GM21515 (cell line): ENCODE measurements around the gene TWNK.
"Not testable (repeated sequence)": the region's sequence is repeated elsewhere in the genome, so short reads cannot be mapped to it uniquely, and the experiment has no call there.

ENCODE experiments used
- ATAC-seq: cut with Tn5 transposase; IDR thresholded peaks from one replicate; pipeline ENCODE4 v1.9.1; 2021; ENCODE audit not compliant: unreplicated experiment

TWNK gene

GRCh38 chr10:101029520-101030295, 42.4 kb downstream of the TWNK start:
- no peak for ATAC-seq

GRCh38 chr10:101030496-101031127, 43.3 kb downstream of the TWNK start:
- no peak for ATAC-seq

- peak; percentile 94 for ATAC-seq
These were observed 43.9 kb downstream of the TWNK start, which contains the start of the genes PDZD7 and SFXN3 for GRCh38 chr10:101031128-101031795. TSS of gene PDZD7 (minus strand) at chr10:101031129. CDS start at chr10:101030219, 910 bp downstream. TSS of gene SFXN3 (plus strand) at chr10:101031234. CDS start at chr10:101034695, 3,461 bp downstream.

- ATAC-seq, result peak; percentile 39
These were observed 44.7 kb downstream of the TWNK start for GRCh38 chr10:101031796-101032636.

GRCh38 chr10:101032637-101033224, 45.4 kb downstream of the TWNK start:
- ATAC-seq, result peak; percentile 3

DNA sequence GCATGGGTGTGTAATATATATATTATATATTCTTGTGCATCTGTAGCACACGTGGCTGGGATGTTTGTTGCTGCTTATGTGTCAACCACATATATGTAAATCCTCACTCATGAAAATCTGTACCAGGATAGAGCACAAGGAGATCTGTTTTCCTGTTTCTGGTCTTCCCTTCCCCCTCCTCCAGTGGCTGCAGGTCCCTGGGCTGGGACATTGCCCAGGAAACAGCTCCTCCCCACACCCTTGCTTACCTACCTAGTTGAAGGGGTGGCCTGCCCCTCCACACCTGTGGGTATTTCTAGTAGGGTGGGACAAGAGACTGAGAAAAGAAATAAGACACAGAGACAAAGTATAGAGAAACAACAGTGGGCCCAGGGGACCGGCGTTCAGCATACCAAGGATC, 45.9 kb downstream of the TWNK start:
- ATAC-seq, result no peak

GRCh38 chr10:101034404-101034803, 47.1 kb downstream of the TWNK start:
- not testable (repeated sequence) for ATAC-seq

DNA sequence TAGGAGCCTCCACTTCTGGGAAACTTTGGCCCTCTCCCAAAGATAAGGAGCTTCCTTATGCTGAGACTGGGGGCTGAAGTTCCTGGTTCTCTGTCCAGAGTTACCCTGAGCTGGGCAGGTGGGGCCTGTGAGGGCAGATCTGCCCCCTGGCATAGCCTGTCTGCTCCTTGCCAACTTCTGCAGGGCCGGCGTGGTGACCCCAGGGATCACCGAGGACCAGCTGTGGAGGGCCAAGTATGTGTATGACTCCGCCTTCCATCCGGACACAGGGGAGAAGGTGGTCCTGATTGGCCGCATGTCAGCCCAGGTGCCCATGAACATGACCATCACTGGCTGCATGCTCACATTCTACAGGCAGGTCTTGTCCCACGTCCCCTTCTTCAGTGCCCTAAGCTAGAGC, 48.0 kb downstream of the TWNK start:
- no peak for ATAC-seq

GRCh38 chr10:101035916-101036702, 48.8 kb downstream of the TWNK start:
- no peak for ATAC-seq

DNA sequence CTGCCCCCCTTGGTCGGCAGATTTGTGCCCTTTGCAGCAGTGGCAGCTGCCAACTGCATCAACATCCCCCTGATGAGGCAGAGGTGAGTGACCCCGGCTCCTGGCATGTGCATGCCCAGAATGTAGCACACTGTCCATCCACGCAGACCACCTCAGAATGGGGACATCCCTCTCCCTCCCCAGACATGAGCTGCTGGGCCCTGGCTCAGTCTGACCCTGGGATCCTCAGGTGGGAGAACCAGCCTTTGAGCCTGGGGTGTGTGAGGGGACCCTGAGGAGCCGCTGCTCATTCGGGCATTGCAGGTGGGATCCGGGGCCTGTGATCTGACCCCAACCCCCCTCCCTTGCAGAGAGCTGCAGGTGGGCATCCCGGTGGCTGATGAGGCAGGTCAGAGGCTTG, 49.4 kb downstream of the TWNK start:
- ATAC-seq, result no peak

GRCh38 chr10:101038484-101038883, 51.1 kb downstream of the TWNK start:
- ATAC-seq, result no peak

DNA sequence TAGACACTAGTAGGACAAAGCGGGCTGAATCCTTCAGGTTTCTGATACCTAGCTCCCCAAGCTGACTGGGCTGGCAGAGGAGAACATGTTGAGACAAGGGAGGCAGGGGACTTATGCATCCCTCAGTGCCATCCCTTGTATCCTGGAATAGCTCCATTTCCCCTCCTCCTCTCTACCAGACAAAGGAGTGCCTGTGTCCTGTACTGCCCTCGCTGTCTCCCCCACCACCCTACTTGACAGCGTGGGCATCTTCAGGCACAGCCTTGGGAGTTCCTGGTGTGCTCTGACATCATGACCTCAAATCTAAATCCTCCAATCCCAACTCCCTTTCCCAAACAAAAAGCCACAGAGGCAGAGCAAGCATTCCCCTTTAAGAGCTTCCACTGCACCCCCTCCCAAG, 52.7 kb downstream of the TWNK start:
- ATAC-seq, result no peak

DNA sequence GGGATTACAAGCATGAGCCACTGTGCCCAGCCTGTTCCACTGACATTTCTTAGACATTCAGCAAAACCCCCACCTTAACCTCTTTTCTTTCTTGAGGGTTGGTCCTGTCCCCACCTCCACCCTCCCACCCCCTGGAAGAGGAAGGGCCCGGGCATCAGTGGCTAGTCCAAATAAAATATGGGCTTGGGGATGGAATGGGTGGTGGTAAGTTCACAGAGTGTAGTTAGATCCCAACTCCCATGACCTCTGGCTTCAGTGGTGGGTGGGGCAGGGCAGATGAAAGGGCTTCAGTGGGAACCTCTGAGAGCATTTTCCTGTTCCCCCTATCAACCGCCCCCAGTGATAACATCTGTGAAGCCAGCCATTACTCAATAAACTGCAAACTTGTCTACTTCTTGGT, 53.5 kb downstream of the TWNK start:
- ATAC-seq, result no peak

GRCh38 chr10:101041252-101041761, 54.0 kb downstream of the TWNK start:
- peak; percentile 45 for ATAC-seq

DNA sequence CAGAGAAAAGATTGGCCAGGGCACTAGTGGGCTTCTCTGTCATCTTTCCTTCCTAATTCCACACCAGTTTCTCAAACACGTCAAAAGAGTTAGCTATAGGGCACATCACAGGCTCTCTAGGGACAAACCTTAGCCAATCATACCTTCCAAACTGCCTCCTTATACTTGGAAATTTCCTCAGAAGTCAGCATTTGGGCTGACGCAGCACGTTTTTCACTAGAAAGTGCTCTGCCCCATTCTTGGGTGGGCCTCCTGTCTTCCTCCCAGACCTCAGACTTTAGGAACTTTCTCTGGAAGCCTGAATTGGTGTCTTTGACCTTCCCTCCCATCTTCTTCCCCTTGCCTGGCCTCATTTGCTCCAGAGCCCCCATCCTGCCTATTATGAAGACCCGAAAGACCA, 54.8 kb downstream of the TWNK start:
- no peak for ATAC-seq

DNA sequence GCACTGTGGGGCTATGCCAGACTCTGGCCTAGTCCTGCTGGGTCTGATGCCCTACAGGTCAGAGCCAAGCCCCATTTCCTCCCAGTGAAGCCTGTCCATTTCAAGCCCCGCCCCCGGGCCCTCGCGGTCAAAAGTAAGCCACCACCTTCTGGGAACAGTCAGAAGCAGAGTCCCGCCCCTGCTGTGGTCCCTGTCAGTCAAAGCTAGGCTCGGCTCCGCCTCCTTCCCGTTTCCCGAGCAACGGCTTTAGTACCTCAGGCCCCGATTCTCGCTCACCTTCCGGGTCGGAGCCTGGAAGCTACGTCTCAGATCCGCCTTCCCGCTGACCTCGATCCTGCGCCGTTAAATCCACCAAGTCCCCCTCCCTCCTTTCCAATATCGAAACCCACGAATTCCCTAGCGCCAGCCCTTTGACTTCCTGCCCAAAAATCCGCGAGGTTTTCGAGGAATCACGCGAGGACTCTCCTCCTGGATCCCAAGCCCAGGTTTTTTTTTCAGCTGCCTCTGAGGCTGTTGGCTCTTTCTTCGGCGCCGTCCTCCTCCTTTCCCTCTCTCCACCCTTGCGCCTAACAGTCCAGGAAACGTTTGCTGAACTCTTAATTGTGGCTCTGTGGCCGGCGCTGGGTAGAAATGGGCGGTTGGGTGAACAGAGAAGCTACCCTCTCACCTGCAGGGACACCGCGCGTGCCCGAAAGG, 55.5 kb downstream of the TWNK start:
- peak; percentile 91 for ATAC-seq

DNA sequence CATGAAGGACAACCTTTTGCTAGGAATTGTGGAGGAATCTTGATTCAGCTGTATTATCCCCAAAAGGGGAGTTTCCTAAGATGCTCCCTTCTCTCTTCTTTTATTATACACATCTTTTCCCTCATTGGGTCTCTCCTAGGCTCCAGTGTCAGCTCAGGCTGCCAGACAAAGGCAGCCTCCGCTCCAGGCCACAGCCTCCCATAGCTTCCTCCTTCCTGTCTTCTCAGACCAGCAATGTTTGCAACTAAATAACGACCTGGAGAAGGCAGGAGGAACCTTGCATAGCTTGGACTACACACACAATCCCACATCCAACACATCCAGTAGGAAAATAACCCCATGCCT, 56.0 kb downstream of the TWNK start:
- no peak for ATAC-seq
